Brain microvascular endothelial cell (primary cell): Measurements from ENCODE around the gene BSDC1.
"Not testable (repeated sequence)": the region's sequence is repeated elsewhere in the genome, so short reads cannot be mapped to it uniquely, and the experiment has no call there.

Source experiments
- DNase-seq: peaks from one replicate; pipeline ENCODE4 v3.0.0-alpha.2; 2020
- H3K27ac ChIP-seq: fragments of 250-450 bp; sonication (Bioruptor Pico); 2 replicates; pipeline ENCODE4 v1.5.1; 2020; ENCODE audit warnings: mild to moderate bottlenecking, moderate library complexity
- H3K27me3 ChIP-seq: fragments of 250-450 bp; sonication (Bioruptor Pico); replicated peaks from 2 replicates; pipeline ENCODE4 v1.5.1; 2020; ENCODE audit warnings: mild to moderate bottlenecking
- H3K36me3 ChIP-seq: fragments of 250-450 bp; sonication (Bioruptor Pico); replicated peaks from 2 replicates; pipeline ENCODE4 v1.5.1; 2020; ENCODE audit warnings: mild to moderate bottlenecking
- H3K4me3 ChIP-seq: 2 replicates; pipeline ENCODE4 v1.5.1; 2011; ENCODE audit warnings: low read depth, mild to moderate bottlenecking, control low read depth, low read length, moderate library complexity
- CTCF ChIP-seq: IDR thresholded peaks from 2 replicates; pipeline ENCODE4 v1.5.1; 2011; ENCODE audit warnings: low read depth, mild to moderate bottlenecking, moderate library complexity, low read length, control low read depth, inconsistent platforms; ENCODE audit errors: missing control alignments
- in situ Hi-C: cut with HindIII; loops from 2 replicates; pipeline ENCODE4 v1.10.0; 2017; ENCODE audit warnings: low sequenced_read_pairs, low pct_ligation_motif_present

The BSDC1 gene

GRCh38 chr1:32358435-32358834 is 35.8 kb downstream of the BSDC1 start:
- DNase-seq = no peak
- H3K27ac ChIP-seq = no peak overlapping the region
- in situ Hi-C loops = no loop called here
- H3K4me3 ChIP-seq = no peak overlapping the region
- peaks cover under 1% of the 10 kb centered on the region for H3K36me3 ChIP-seq
- no peak for TF ChIP-seq CTCF
- no peaks in the 10 kb centered on the region for H3K27me3 ChIP-seq

GRCh38 chr1:32357614-32358013 is 36.6 kb downstream of the BSDC1 start:
- in situ Hi-C loops = no loop called here
- H3K27me3 ChIP-seq = no peaks in the 10 kb centered on the region
- H3K27ac ChIP-seq = no peak overlapping the region
- H3K4me3 ChIP-seq = no peak overlapping the region
- H3K36me3 ChIP-seq = no peaks in the 10 kb centered on the region
- DNase-seq = no peak
- TF ChIP-seq CTCF = no peak

- H3K27me3 ChIP-seq = no peaks in the 10 kb centered on the region
- TF ChIP-seq CTCF = no peak
- no peak for DNase-seq
- in situ Hi-C loops = no loop called here
- no peaks in the 10 kb centered on the region for H3K36me3 ChIP-seq
- H3K4me3 ChIP-seq = no peak overlapping the region
- H3K27ac ChIP-seq = no peak overlapping the region
Observed at GRCh38 chr1:32356478-32356877, 37.8 kb downstream of the BSDC1 start.

DNA sequence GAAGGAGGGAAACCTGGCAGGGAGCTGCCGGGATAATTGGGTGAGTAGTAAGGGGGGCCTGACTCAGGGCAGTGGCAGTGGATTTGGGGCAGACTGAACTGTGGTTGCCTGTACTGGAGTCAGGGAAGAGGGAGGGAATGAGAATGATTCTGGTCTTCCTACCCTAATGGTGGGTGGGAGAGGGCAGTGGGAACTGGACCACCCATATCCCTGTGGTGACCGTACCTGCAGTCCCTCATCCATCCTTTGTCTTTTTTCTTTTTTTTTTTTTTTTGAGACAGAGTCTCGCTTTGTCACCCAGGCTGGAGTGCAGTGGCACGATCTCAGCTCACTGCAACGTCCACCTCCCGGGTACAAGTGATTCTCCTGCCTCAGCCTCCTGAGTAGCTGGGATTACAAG is 38.5 kb downstream of the BSDC1 start:
- H3K36me3 ChIP-seq, H3K27me3 ChIP-seq, DNase-seq, in situ Hi-C loops, H3K27ac ChIP-seq, H3K4me3 ChIP-seq: not testable (repeated sequence)

GRCh38 chr1:32353886-32354570 is 40.2 kb downstream of the BSDC1 start:
- no peak for TF ChIP-seq CTCF
- Histone ChIP-seq H3K4me3 (no peak overlapping the region), H3K27ac (peak overlapping the region; percentile 22), H3K27me3 (no peaks in the 10 kb centered on the region), H3K36me3 (no peaks in the 10 kb centered on the region)
- DNase-seq = peak; percentile 53
- in situ Hi-C loops = no loop called here

DNA sequence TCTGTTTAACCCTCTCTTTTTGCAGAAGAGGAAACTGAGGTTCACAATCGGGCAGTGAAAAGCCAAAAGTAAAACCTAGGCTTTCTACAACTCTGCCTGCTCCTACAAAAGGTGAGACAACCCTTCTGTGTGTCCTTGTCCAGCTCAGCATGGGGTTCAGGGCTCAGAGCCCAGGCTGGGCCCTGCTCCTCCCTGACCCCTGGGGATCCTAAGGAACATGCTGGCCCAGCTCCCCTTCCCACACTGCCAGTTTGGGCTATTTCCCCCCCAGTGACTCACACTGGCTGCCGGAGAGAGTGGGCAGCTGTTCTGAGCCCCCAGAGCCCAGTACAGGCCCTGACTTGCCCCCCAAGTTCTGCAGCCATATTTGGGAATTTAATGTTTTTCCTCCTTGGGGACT is 40.8 kb downstream of the BSDC1 start:
- no peaks in the 10 kb centered on the region for H3K36me3 ChIP-seq
- no peak for DNase-seq
- in situ Hi-C loops = no loop called here
- TF ChIP-seq CTCF = no peak
- H3K27me3 ChIP-seq = no peaks in the 10 kb centered on the region
- H3K27ac ChIP-seq = peak overlapping the region; percentile 22
- H3K4me3 ChIP-seq = no peak overlapping the region
